ENCODE data around the gene C12orf42.

DNA sequence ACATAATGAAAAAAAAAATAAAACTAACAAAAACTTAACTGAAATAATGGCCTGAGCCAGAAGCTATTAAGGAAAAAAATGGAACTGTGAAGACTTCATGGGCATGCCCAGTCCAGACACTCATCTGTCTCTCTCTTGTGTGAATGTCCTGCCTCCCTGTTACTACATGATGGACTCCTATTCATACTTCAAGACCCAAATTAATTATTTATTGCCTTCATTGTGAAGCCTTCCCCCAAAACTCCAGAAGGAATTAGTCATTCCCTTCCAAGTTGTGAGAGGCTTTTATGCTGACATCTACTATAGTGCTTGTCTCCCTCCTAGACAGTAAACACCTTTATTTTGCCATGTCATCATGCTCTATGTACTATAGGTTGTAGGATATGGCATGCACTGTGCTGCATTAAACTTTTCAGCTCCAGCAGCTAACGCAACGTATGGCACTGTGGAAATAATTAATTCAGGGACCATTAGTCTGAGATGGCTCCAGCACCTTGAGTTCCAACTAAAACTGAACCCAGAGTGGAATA, 25.0 kb upstream of the C12orf42 start:
- TF ChIP-seq, protein P1, sequence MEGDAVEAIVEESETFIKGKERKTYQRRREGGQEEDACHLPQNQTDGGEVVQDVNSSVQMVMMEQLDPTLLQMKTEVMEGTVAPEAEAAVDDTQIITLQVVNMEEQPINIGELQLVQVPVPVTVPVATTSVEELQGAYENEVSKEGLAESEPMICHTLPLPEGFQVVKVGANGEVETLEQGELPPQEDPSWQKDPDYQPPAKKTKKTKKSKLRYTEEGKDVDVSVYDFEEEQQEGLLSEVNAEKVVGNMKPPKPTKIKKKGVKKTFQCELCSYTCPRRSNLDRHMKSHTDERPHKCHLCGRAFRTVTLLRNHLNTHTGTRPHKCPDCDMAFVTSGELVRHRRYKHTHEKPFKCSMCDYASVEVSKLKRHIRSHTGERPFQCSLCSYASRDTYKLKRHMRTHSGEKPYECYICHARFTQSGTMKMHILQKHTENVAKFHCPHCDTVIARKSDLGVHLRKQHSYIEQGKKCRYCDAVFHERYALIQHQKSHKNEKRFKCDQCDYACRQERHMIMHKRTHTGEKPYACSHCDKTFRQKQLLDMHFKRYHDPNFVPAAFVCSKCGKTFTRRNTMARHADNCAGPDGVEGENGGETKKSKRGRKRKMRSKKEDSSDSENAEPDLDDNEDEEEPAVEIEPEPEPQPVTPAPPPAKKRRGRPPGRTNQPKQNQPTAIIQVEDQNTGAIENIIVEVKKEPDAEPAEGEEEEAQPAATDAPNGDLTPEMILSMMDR (conservative IDR thresholded peaks at IDR 0.05; ENCODE audit: low read depth, low read length) = no peak
- no peak for TF ChIP-seq EZH2phosphoT487 (IDR thresholded peaks at IDR 0.05; ENCODE audit: borderline replicate concordance, low read length)
